ENCODE data around the gene TOMM70. TPM values are rescaled to one million over a fixed set of nuclear protein-coding genes. Genes with fewer than 3 reads are reported as not detected.

TOMM70 gene
- total and polyA plus RNA-seq, 2 of the 4 experiments (the other 2 are of a cell fraction): 24.6 to 35.1 TPM

DNA sequence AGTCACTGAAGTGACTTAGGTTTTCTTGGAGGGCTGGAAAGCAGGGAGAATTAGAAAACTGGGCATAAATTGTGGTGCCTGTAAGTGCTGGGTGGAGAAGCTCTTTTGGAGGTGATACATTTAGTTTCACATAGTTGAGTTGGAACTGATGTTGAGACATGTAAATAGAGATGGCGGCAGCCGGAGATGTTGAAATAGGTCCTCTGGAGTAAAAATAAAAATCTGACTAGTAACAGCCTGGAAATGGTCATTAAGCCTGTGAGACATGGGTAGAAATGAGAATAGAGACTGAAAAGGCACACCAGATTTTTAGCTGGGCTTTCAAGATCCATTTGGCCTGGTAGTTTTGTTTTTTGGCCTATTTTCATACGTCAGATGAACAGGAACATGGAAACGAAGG is 69.2 kb downstream of the TOMM70 start:
- Histone ChIP-seq H3K4me1 (ENCODE audit: control insufficient read depth, insufficient read depth, low read length) (peaks cover 6% of the 10 kb centered on the region), H3K79me1 (ENCODE audit: low read depth in 1 of 2, low read length in 2 of 2) (peaks cover 10 to 22% of the 10 kb centered on the region in 2 experiments; a peak in 3 of 4 replicates), H2BK5ac (ENCODE audit: low read depth, low read length, poor library complexity, severe bottlenecking) (no peak overlapping the region), H4K91ac (ENCODE audit: insufficient read depth, low read depth, low read length) (no peak overlapping the region), H4K5ac (ENCODE audit: low read depth, low read length) (no peak overlapping the region), H2BK120ac (ENCODE audit: low read depth, low read length) (no peak overlapping the region), H3K14ac (replicated peaks; ENCODE audit: low read depth, low read length) (no peak overlapping the region), H3K9me1 (ENCODE audit: insufficient read depth, low read length) (peaks cover 10% of the 10 kb centered on the region), H2BK15ac (ENCODE audit: low read depth, low read length) (no peak overlapping the region), H3K36me3 (ENCODE audit: control insufficient read depth, insufficient read depth, low read length) (no peaks in the 10 kb centered on the region), H4K8ac (ENCODE audit: low read depth in 2 of 2, low read length in 2 of 2) (no peak overlapping the region), H2AK5ac (ENCODE audit: low read depth, low read length) (no peak overlapping the region), H3K23ac (ENCODE audit: low read depth, low read length) (no peak overlapping the region), H4K20me1 (ENCODE audit: insufficient read depth, low read length) (no peaks in the 10 kb centered on the region), H2AK9ac (replicated peaks; ENCODE audit: low read depth, low read length, poor library complexity) (no peak overlapping the region), H3K9me3 (ENCODE audit: control insufficient read depth, insufficient read depth, low read length) (no peaks in the 10 kb centered on the region), H3K4me2 (ENCODE audit: low read depth, low read length) (no peak overlapping the region), H2AFZ (replicated peaks; ENCODE audit: low read length, poor library complexity) (no peak overlapping the region), H3K27me3 (ENCODE audit: control insufficient read depth, insufficient read depth, low read length) (no peaks in the 10 kb centered on the region), H3K9ac (ENCODE audit: low read depth, low read length) (no peak overlapping the region), H3K4ac (ENCODE audit: low read depth, low read length) (no peak overlapping the region), H3K18ac (ENCODE audit: low read depth, low read length) (no peak overlapping the region), H3K56ac (ENCODE audit: extremely low read depth, insufficient read depth, low read length) (no peak overlapping the region), H3K27ac (ENCODE audit: insufficient read depth, low read length) (no peak overlapping the region), H3K4me3 (ENCODE audit: insufficient read depth, low read depth, low read length) (no peak overlapping the region), H2BK20ac (ENCODE audit: low read depth, low read length) (no peak overlapping the region)
- CTCF ChIA-PET: no interaction called here
- no TSS peak for BruUV-seq (replicated peaks)
- 86% methylated on average over 4 of the region's 4 CpGs; no CpG with 5 or more reads in 1 of the 2 experiments for WGBS, 2 experiments (ENCODE audit: extremely low coverage in 2 of 2, insufficient read length in 1 of 2)
- POLR2A ChIA-PET (ENCODE audit: unreplicated experiment): interaction anchor here (0.7 kb wide), 1 partner anchor 683 kb away, joined by 3 read pairs; no protein-coding TSS in a partner anchor
- TF ChIP-seq USF2 (IDR thresholded peaks at IDR 0.05; ENCODE audit: low read depth, low read length): no peak
- no peak for TF ChIP-seq MXI1 (IDR thresholded peaks at IDR 0.05; ENCODE audit: borderline replicate concordance, low read depth, low read length)
- no peak for TF ChIP-seq RAD21 (IDR thresholded peaks at IDR 0.05; ENCODE audit: low read length)
- no peak for TF ChIP-seq SMC3 (IDR thresholded peaks at IDR 0.05; ENCODE audit: low read depth, low read length)
- no peak for TF ChIP-seq MAFK (IDR thresholded peaks at IDR 0.05; ENCODE audit: low read depth, low read length)
- TF ChIP-seq CEBPB (IDR thresholded peaks at IDR 0.05; ENCODE audit: low read depth, low read length): no peak
- no peak for TF ChIP-seq POLR2A (IDR thresholded peaks at IDR 0.05; ENCODE audit: low read depth, low read length)
- no peak for TF ChIP-seq FOS (IDR thresholded peaks at IDR 0.05; ENCODE audit: low read depth, low read length)
- TF ChIP-seq CHD1 (IDR thresholded peaks at IDR 0.05; ENCODE audit: low read depth, low read length): no peak
- no peak for TF ChIP-seq RFX5 (IDR thresholded peaks at IDR 0.05; ENCODE audit: low read depth, low read length)
- TF ChIP-seq, protein P1, sequence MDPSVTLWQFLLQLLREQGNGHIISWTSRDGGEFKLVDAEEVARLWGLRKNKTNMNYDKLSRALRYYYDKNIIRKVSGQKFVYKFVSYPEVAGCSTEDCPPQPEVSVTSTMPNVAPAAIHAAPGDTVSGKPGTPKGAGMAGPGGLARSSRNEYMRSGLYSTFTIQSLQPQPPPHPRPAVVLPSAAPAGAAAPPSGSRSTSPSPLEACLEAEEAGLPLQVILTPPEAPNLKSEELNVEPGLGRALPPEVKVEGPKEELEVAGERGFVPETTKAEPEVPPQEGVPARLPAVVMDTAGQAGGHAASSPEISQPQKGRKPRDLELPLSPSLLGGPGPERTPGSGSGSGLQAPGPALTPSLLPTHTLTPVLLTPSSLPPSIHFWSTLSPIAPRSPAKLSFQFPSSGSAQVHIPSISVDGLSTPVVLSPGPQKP (IDR thresholded peaks at IDR 0.05; ENCODE audit: borderline replicate concordance, low read depth, low read length): no peak
- ATAC-seq (ENCODE audit: low read depth) (no peak), DNase-seq (no peak)
- dilution Hi-C loops (cut with HindIII; ENCODE audit: low sequenced_read_pairs, unreplicated experiment): no loop called here
- in situ Hi-C loops (cut with MboI; ENCODE audit: low sequenced_read_pairs): no loop called here
- intact Hi-C loops (cut with micrococcal nuclease): no loop called here

All from IMR-90 (cell line).